Prostate gland (tissue), 2 donors: ENCODE data around the gene CRIM1.

Source experiments
- CTCF ChIP-seq, 4 experiments: fragments of 200-600 bp in 2 of 4; fragments of 450-650 bp in 2 of 4; sonication (generic) in 2 of 4; IDR thresholded peaks; 1 replicate in 3 of 4; 2 replicates in 1 of 4; pipeline ENCODE4 v1.5.1; 2016 to 2019; ENCODE audit warnings: antibody characterized with exemption in 4 of 4, mild to moderate bottlenecking in 2 of 4, moderate library complexity in 2 of 4
- POLR2A ChIP-seq: fragments of 450-650 bp; IDR thresholded peaks from one replicate; pipeline ENCODE4 v1.6.1; 2016; ENCODE audit warnings: antibody characterized with exemption, mild to moderate bottlenecking
- POLR2AphosphoS5 ChIP-seq: sonication (generic); formaldehyde crosslinking; IDR thresholded peaks from one replicate; pipeline ENCODE4 v1.6.1; 2017; ENCODE audit warnings: antibody characterized with exemption

GRCh38 chr2:36351736-36352349 lies 3.7 kb upstream of the CRIM1 start:
- peak in 3 of 4 experiments; percentile 58 to 69 (median 63) for TF ChIP-seq CTCF (IDR thresholded peaks at IDR 0.05)
- no peak for TF ChIP-seq POLR2A
- no peak for TF ChIP-seq POLR2AphosphoS5
